ENCODE measurements around the gene PADI6.

The PADI6 gene

GRCh38 chr1:17355898-17356297 lies 16.1 kb upstream of the PADI6 start:
- H3K27me3 ChIP-seq (replicated peaks in 2 of 5; ENCODE audit: control insufficient read depth in 4 of 5, insufficient read depth in 5 of 5, low read length in 4 of 5), result no peaks in the 10 kb centered on the region
- WGBS (ENCODE audit: insufficient coverage), result 2% methylated on average over 6 of the region's 6 CpGs
- peaks cover 4 to 23% (median 18%) of the 10 kb centered on the region in 4 experiments for H3K4me1 ChIP-seq (ENCODE audit: control extremely low read depth in 1 of 4, control insufficient read depth in 4 of 4, insufficient read depth in 4 of 4, low read length in 3 of 4)
- H3K27ac ChIP-seq (ENCODE audit: insufficient read depth in 1 of 2, low read depth in 1 of 2, low read length in 2 of 2, poor library complexity in 1 of 2, severe bottlenecking in 2 of 2), result peak overlapping the region in 1 of 2 experiments; percentile 59
- ChIA-PET CTCF (interaction anchor here (0.7 to 3.8 kb wide), 8 partner anchors 10 to 297 kb away, joined by 3 to 13 read pairs (median 4); partner anchors contain the start of gene PADI6), POLR2A (interaction anchor here (0.5 to 1.1 kb wide), 2 partner anchors 234 to 1841 kb away, joined by 3 to 4 read pairs; no protein-coding TSS in a partner anchor)
- peaks cover 0 to 5% (median 0%) of the 10 kb centered on the region in 4 experiments for H3K36me3 ChIP-seq (ENCODE audit: control insufficient read depth in 4 of 4, insufficient read depth in 4 of 4, low read length in 3 of 4)
- H3K4me3 ChIP-seq (ENCODE audit: control insufficient read depth in 1 of 7, extremely low read depth in 1 of 7, insufficient read depth in 4 of 7, low read depth in 2 of 7, low read length in 6 of 7), result peak overlapping the region in 5 of 7 experiments; percentile 16 to 48 (median 40)
- DNase-seq, result peak; percentile 32 to 82 (median 73)
- H3K9me3 ChIP-seq (ENCODE audit: control extremely low read depth in 1 of 5, control insufficient read depth in 4 of 5, insufficient read depth in 2 of 5, low read depth in 1 of 5, low read length in 4 of 5), result no peaks in the 10 kb centered on the region

GRCh38 chr1:17356387-17357026 lies 15.5 kb upstream of the PADI6 start:
- Histone ChIP-seq H3K27me3 (replicated peaks in 2 of 5; ENCODE audit: control insufficient read depth in 4 of 5, insufficient read depth in 5 of 5, low read length in 4 of 5) (no peaks in the 10 kb centered on the region), H3K27ac (ENCODE audit: insufficient read depth in 1 of 2, low read depth in 1 of 2, low read length in 2 of 2, poor library complexity in 1 of 2, severe bottlenecking in 2 of 2) (peak overlapping the region in 1 of 2 experiments; percentile 59), H3K4me3 (ENCODE audit: control insufficient read depth in 1 of 7, extremely low read depth in 1 of 7, insufficient read depth in 4 of 7, low read depth in 2 of 7, low read length in 6 of 7) (peak overlapping the region in 6 of 7 experiments; percentile 0 to 48 (median 36)), H3K9me3 (ENCODE audit: control extremely low read depth in 1 of 5, control insufficient read depth in 4 of 5, insufficient read depth in 2 of 5, low read depth in 1 of 5, low read length in 4 of 5) (no peaks in the 10 kb centered on the region), H3K4me1 (ENCODE audit: control extremely low read depth in 1 of 4, control insufficient read depth in 4 of 4, insufficient read depth in 4 of 4, low read length in 3 of 4) (peaks cover 4 to 23% (median 18%) of the 10 kb centered on the region in 4 experiments), H3K36me3 (ENCODE audit: control insufficient read depth in 4 of 4, insufficient read depth in 4 of 4, low read length in 3 of 4) (peaks cover 0 to 5% (median 0%) of the 10 kb centered on the region in 4 experiments)
- CTCF ChIA-PET, result interaction anchor here (0.7 to 3.8 kb wide), 7 partner anchors 10 to 63 kb away, joined by 3 to 13 read pairs (median 3); partner anchors contain the start of gene PADI6
- POLR2A ChIA-PET, result no interaction called here
- peak; percentile 29 to 52 (median 43) for DNase-seq
- WGBS (ENCODE audit: insufficient coverage), result 49% methylated on average over 7 of the region's 12 CpGs

GRCh38 chr1:17358557-17358956 lies 13.4 kb upstream of the PADI6 start:
- POLR2A ChIA-PET, result no interaction called here
- H3K4me3 ChIP-seq (ENCODE audit: control insufficient read depth in 1 of 7, extremely low read depth in 1 of 7, insufficient read depth in 4 of 7, low read depth in 2 of 7, low read length in 6 of 7), result no peak overlapping the region
- H3K9me3 ChIP-seq (ENCODE audit: control extremely low read depth in 1 of 5, control insufficient read depth in 4 of 5, insufficient read depth in 2 of 5, low read depth in 1 of 5, low read length in 4 of 5), result no peaks in the 10 kb centered on the region
- no peak overlapping the region for H3K27ac ChIP-seq (ENCODE audit: insufficient read depth in 1 of 2, low read depth in 1 of 2, low read length in 2 of 2, poor library complexity in 1 of 2, severe bottlenecking in 2 of 2)
- peaks cover 0 to 5% (median 0%) of the 10 kb centered on the region in 4 experiments for H3K36me3 ChIP-seq (ENCODE audit: control insufficient read depth in 4 of 4, insufficient read depth in 4 of 4, low read length in 3 of 4)
- CTCF ChIA-PET, result no interaction called here
- no peaks in the 10 kb centered on the region for H3K27me3 ChIP-seq (replicated peaks in 2 of 5; ENCODE audit: control insufficient read depth in 4 of 5, insufficient read depth in 5 of 5, low read length in 4 of 5)
- H3K4me1 ChIP-seq (ENCODE audit: control extremely low read depth in 1 of 4, control insufficient read depth in 4 of 4, insufficient read depth in 4 of 4, low read length in 3 of 4), result peaks cover 4 to 23% (median 18%) of the 10 kb centered on the region in 4 experiments
- 100% methylated on average over 1 of the region's 4 CpGs for WGBS (ENCODE audit: insufficient coverage)
- DNase-seq, result no peak

- peaks cover 4 to 23% (median 18%) of the 10 kb centered on the region in 4 experiments for H3K4me1 ChIP-seq (ENCODE audit: control extremely low read depth in 1 of 4, control insufficient read depth in 4 of 4, insufficient read depth in 4 of 4, low read length in 3 of 4)
- POLR2A ChIA-PET, result no interaction called here
- no peak overlapping the region for H3K4me3 ChIP-seq (ENCODE audit: control insufficient read depth in 1 of 7, extremely low read depth in 1 of 7, insufficient read depth in 4 of 7, low read depth in 2 of 7, low read length in 6 of 7)
- peaks cover 0 to 5% (median 0%) of the 10 kb centered on the region in 4 experiments for H3K36me3 ChIP-seq (ENCODE audit: control insufficient read depth in 4 of 4, insufficient read depth in 4 of 4, low read length in 3 of 4)
- CTCF ChIA-PET, result no interaction called here
- no peak overlapping the region for H3K27ac ChIP-seq (ENCODE audit: insufficient read depth in 1 of 2, low read depth in 1 of 2, low read length in 2 of 2, poor library complexity in 1 of 2, severe bottlenecking in 2 of 2)
- no peaks in the 10 kb centered on the region for H3K27me3 ChIP-seq (replicated peaks in 2 of 5; ENCODE audit: control insufficient read depth in 4 of 5, insufficient read depth in 5 of 5, low read length in 4 of 5)
- WGBS (ENCODE audit: insufficient coverage), result 91% methylated on average over 8 of the region's 11 CpGs
- no peak for DNase-seq
- no peaks in the 10 kb centered on the region for H3K9me3 ChIP-seq (ENCODE audit: control extremely low read depth in 1 of 5, control insufficient read depth in 4 of 5, insufficient read depth in 2 of 5, low read depth in 1 of 5, low read length in 4 of 5)
These were observed 13.0 kb upstream of the PADI6 start for GRCh38 chr1:17359031-17359430.

GRCh38 chr1:17359808-17360207 lies 12.2 kb upstream of the PADI6 start:
- Histone ChIP-seq H3K36me3 (ENCODE audit: control insufficient read depth in 4 of 4, insufficient read depth in 4 of 4, low read length in 3 of 4) (peaks cover 0 to 5% (median 0%) of the 10 kb centered on the region in 4 experiments), H3K27ac (ENCODE audit: insufficient read depth in 1 of 2, low read depth in 1 of 2, low read length in 2 of 2, poor library complexity in 1 of 2, severe bottlenecking in 2 of 2) (no peak overlapping the region), H3K4me1 (ENCODE audit: control extremely low read depth in 1 of 4, control insufficient read depth in 4 of 4, insufficient read depth in 4 of 4, low read length in 3 of 4) (peaks cover 4 to 22% (median 19%) of the 10 kb centered on the region in 4 experiments), H3K27me3 (replicated peaks in 2 of 5; ENCODE audit: control insufficient read depth in 4 of 5, insufficient read depth in 5 of 5, low read length in 4 of 5) (no peaks in the 10 kb centered on the region), H3K9me3 (ENCODE audit: control extremely low read depth in 1 of 5, control insufficient read depth in 4 of 5, insufficient read depth in 2 of 5, low read depth in 1 of 5, low read length in 4 of 5) (no peaks in the 10 kb centered on the region), H3K4me3 (ENCODE audit: control insufficient read depth in 1 of 7, extremely low read depth in 1 of 7, insufficient read depth in 4 of 7, low read depth in 2 of 7, low read length in 6 of 7) (no peak overlapping the region)
- 95% methylated on average over 7 of the region's 9 CpGs for WGBS (ENCODE audit: insufficient coverage)
- ChIA-PET CTCF (no interaction called here), POLR2A (no interaction called here)
- peak in 1 of 3 donors; percentile 20 for DNase-seq

- H3K27me3 ChIP-seq (replicated peaks in 2 of 5; ENCODE audit: control insufficient read depth in 4 of 5, insufficient read depth in 5 of 5, low read length in 4 of 5), result no peaks in the 10 kb centered on the region
- H3K4me1 ChIP-seq (ENCODE audit: control extremely low read depth in 1 of 4, control insufficient read depth in 4 of 4, insufficient read depth in 4 of 4, low read length in 3 of 4), result peaks cover 4 to 23% (median 20%) of the 10 kb centered on the region in 4 experiments
- no peaks in the 10 kb centered on the region for H3K9me3 ChIP-seq (ENCODE audit: control extremely low read depth in 1 of 5, control insufficient read depth in 4 of 5, insufficient read depth in 2 of 5, low read depth in 1 of 5, low read length in 4 of 5)
- peak; percentile 51 to 85 (median 70) for DNase-seq
- H3K4me3 ChIP-seq (ENCODE audit: control insufficient read depth in 1 of 7, extremely low read depth in 1 of 7, insufficient read depth in 4 of 7, low read depth in 2 of 7, low read length in 6 of 7), result no peak overlapping the region
- no peak overlapping the region for H3K27ac ChIP-seq (ENCODE audit: insufficient read depth in 1 of 2, low read depth in 1 of 2, low read length in 2 of 2, poor library complexity in 1 of 2, severe bottlenecking in 2 of 2)
- CTCF ChIA-PET, result no interaction called here
- WGBS (ENCODE audit: insufficient coverage), result 100% methylated on average over 7 of the region's 11 CpGs
- H3K36me3 ChIP-seq (ENCODE audit: control insufficient read depth in 4 of 4, insufficient read depth in 4 of 4, low read length in 3 of 4), result peaks cover 0 to 5% (median 0%) of the 10 kb centered on the region in 4 experiments
- POLR2A ChIA-PET, result no interaction called here
These were observed 11.6 kb upstream of the PADI6 start for GRCh38 chr1:17360272-17360956.

- ChIA-PET CTCF (no interaction called here), POLR2A (interaction anchor here (0.5 kb wide), 1 partner anchor 353 kb away, joined by 4 read pairs; no protein-coding TSS in a partner anchor)
- peaks cover 0 to 20% (median 12%) of the 10 kb centered on the region in 4 experiments for H3K4me1 ChIP-seq (ENCODE audit: control extremely low read depth in 1 of 4, control insufficient read depth in 4 of 4, insufficient read depth in 4 of 4, low read length in 3 of 4)
- H3K27me3 ChIP-seq (replicated peaks in 2 of 5; ENCODE audit: control insufficient read depth in 4 of 5, insufficient read depth in 5 of 5, low read length in 4 of 5), result no peaks in the 10 kb centered on the region
- no peaks in the 10 kb centered on the region for H3K9me3 ChIP-seq (ENCODE audit: control extremely low read depth in 1 of 5, control insufficient read depth in 4 of 5, insufficient read depth in 2 of 5, low read depth in 1 of 5, low read length in 4 of 5)
- no peak overlapping the region for H3K4me3 ChIP-seq (ENCODE audit: control insufficient read depth in 1 of 7, extremely low read depth in 1 of 7, insufficient read depth in 4 of 7, low read depth in 2 of 7, low read length in 6 of 7)
- H3K36me3 ChIP-seq (ENCODE audit: control insufficient read depth in 4 of 4, insufficient read depth in 4 of 4, low read length in 3 of 4), result peaks cover 0 to 5% (median 0%) of the 10 kb centered on the region in 4 experiments
- no peak overlapping the region for H3K27ac ChIP-seq (ENCODE audit: insufficient read depth in 1 of 2, low read depth in 1 of 2, low read length in 2 of 2, poor library complexity in 1 of 2, severe bottlenecking in 2 of 2)
- no peak for DNase-seq
- 94% methylated on average over 3 of the region's 4 CpGs for WGBS (ENCODE audit: insufficient coverage)
These were observed 10.3 kb upstream of the PADI6 start for GRCh38 chr1:17361687-17362086.

All from common myeloid progenitor, CD34-positive (primary cell).